Measurements from ENCODE around the gene COG1. TPM values are rescaled to one million over a fixed set of nuclear protein-coding genes. Genes with fewer than 3 reads are reported as not detected.

COG1 gene
- total RNA-seq, 2 donors from 2014 or later: 28.3 to 37.2 TPM

GRCh38 chr17:73165616-73166404 is 27.0 kb upstream of the COG1 start:
- intact Hi-C loops (cut with DNase I): no loop called here
- DNase-seq (ENCODE audit: low spot score): no peak

- intact Hi-C loops (cut with DNase I): no loop called here
- no peak for DNase-seq (ENCODE audit: low spot score)
Measured at GRCh38 chr17:73166731-73167581, 25.9 kb upstream of the COG1 start.

- DNase-seq (ENCODE audit: low spot score): no peak
- intact Hi-C loops (cut with DNase I): loop anchor here in 1 of 2 donors (1.0 kb wide), 1 partner anchor 12 kb away; no protein-coding TSS in a partner anchor
Measured at GRCh38 chr17:73168667-73169066, 24.2 kb upstream of the COG1 start.

- DNase-seq (ENCODE audit: low spot score): no peak
- intact Hi-C loops (cut with DNase I): loop anchor here in 1 of 2 donors (10.0 kb wide), 1 partner anchor 186 kb away; no protein-coding TSS in a partner anchor
Measured at GRCh38 chr17:73170324-73170723, 22.5 kb upstream of the COG1 start.

GRCh38 chr17:73172252-73172651 is 20.6 kb upstream of the COG1 start:
- DNase-seq (ENCODE audit: low spot score): no peak
- intact Hi-C loops (cut with DNase I): loop anchor here in 1 of 2 donors (10.0 kb wide), 1 partner anchor 187 kb away; no protein-coding TSS in a partner anchor

- intact Hi-C loops (cut with DNase I): loop anchor here in 1 of 2 donors (10.0 kb wide), 1 partner anchor 189 kb away; no protein-coding TSS in a partner anchor
- no peak for DNase-seq (ENCODE audit: low spot score)
Measured at GRCh38 chr17:73174126-73174525, 18.7 kb upstream of the COG1 start.

GRCh38 chr17:73175962-73176565 is 16.8 kb upstream of the COG1 start:
- DNase-seq (ENCODE audit: low spot score): no peak
- intact Hi-C loops (cut with DNase I): loop anchor here in 1 of 2 donors (10.0 kb wide), 1 partner anchor 191 kb away; no protein-coding TSS in a partner anchor

- no peak for DNase-seq (ENCODE audit: low spot score)
- intact Hi-C loops (cut with DNase I): loop anchor here in 1 of 2 donors (10.0 kb wide), 1 partner anchor 195 kb away; no protein-coding TSS in a partner anchor
Measured at GRCh38 chr17:73179387-73179786, 13.5 kb upstream of the COG1 start.

GRCh38 chr17:73179878-73180277 is 13.0 kb upstream of the COG1 start:
- intact Hi-C loops (cut with DNase I): loop anchor here in 1 of 2 donors (1.0 to 10.0 kb wide), 2 partner anchors 12 to 195 kb away; no protein-coding TSS in a partner anchor
- DNase-seq (ENCODE audit: low spot score): no peak

GRCh38 chr17:73182616-73183310 is 10.1 kb upstream of the COG1 start:
- intact Hi-C loops (cut with DNase I): no loop called here
- DNase-seq (ENCODE audit: low spot score): no peak

GRCh38 chr17:73184136-73184993 is 8.5 kb upstream of the COG1 start:
- DNase-seq (ENCODE audit: low spot score): no peak
- intact Hi-C loops (cut with DNase I): no loop called here

- no peak for DNase-seq (ENCODE audit: low spot score)
- intact Hi-C loops (cut with DNase I): no loop called here
Measured at GRCh38 chr17:73186283-73187050, 6.4 kb upstream of the COG1 start.

GRCh38 chr17:73187203-73187769 is 5.6 kb upstream of the COG1 start:
- no peak for DNase-seq (ENCODE audit: low spot score)
- intact Hi-C loops (cut with DNase I): no loop called here

GRCh38 chr17:73188011-73188410 is 4.8 kb upstream of the COG1 start:
- intact Hi-C loops (cut with DNase I): no loop called here
- DNase-seq (ENCODE audit: low spot score): no peak

- intact Hi-C loops (cut with DNase I): no loop called here
- DNase-seq (ENCODE audit: low spot score): no peak
Measured at GRCh38 chr17:73189417-73190099, 3.3 kb upstream of the COG1 start.

GRCh38 chr17:73191443-73192205 is 1.2 kb upstream of the COG1 start:
- DNase-seq (ENCODE audit: low spot score): no peak
- intact Hi-C loops (cut with DNase I): no loop called here
